Activated T-helper 9 cell treated with anti-CD3 and anti-CD28 coated beads, Interleukin-2, amount 50 U/mL, for 16 hours (primary cell): ENCODE results near the gene ADGRL4.
"Not testable (repeated sequence)": the region's sequence is repeated elsewhere in the genome, so short reads cannot be mapped to it uniquely, and the experiment has no call there.

Source experiments
- DNase-seq: peaks from one replicate; pipeline ENCODE4 v3.0.0-alpha.2; 2020; ENCODE audit warnings: low read depth

The ADGRL4 gene

DNA sequence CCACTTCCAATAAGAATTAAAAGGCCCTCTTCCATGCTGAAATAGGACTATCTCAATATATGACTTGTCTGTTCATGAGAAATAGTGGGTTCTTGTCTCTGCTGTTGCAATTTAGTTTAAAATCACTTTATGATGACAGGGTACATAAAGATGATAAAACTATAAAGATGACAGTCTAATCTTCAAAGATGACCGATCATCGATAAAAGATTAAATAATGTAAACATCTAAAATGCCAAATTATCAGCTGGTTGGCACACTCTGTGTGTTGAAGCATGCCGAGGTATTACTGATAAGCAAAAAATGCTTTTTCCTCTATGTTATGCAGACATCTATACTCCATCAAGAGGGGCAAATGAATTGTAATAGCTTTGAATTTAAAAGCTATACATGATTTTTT is 89.5 kb downstream of the ADGRL4 start:
- no peak for DNase-seq

DNA sequence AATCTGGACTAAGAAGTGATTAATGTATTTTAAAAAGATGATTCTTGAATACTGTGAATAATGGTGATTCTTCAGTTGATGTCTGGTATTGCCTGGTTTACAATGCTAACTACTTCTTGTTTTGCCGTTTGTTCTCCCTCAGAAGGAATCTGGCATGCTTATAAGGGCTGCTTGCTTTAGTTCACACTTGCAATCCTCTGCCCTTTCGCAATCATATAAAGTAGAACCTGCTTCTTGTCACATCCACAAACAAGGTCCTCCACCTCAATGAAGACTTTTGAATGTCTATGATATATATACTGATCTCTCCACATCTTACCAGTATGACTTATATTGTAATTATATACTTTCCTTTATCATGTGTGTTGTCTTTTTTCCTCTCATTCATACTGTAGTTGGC is 92.6 kb downstream of the ADGRL4 start:
- no peak for DNase-seq

DNA sequence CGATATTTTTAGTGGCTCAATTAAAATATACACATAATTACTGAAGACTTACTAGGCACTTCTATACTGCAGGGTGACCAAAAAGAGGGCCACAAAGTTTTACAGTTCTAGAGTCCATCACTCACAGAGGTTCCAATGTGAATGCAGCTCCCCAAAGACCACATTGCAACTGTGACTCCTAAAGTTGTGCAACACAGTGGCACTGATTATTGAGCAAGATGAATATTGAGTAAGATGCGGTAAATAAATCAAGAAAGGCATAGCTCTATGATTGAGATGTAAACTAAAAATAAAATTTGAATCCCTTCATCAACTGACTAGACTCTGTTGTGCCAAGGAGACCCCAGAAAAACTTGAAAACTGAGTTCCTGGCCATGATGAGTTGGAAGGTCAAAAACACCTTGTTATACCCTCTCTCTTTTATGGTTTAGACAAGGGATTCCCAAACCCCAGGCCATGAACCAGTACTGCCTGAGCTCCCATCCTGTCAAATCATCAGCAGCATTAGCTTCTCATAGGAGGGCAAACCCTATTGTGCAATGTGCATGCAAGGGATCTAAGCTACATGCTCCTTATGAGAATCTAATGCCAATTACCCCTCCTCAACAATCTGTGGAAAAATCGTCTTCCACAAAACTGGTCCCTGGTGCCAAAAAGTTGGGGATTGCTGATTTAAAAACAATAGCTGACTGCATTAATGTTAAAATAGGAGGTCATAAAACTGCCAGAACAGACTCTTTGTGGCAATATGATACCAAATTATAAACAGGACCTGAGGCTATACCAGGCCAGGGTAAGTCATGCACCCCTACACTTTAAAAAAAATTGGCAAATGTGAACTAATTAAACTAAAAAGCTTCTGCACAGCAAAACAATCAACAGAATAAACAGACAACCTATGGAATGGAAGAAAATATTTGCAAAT is 94.3 kb downstream of the ADGRL4 start:
- no peak for DNase-seq

- no peak for DNase-seq
Observed at GRCh38 chr1:78902641-78903040, 103.9 kb downstream of the ADGRL4 start.

DNA sequence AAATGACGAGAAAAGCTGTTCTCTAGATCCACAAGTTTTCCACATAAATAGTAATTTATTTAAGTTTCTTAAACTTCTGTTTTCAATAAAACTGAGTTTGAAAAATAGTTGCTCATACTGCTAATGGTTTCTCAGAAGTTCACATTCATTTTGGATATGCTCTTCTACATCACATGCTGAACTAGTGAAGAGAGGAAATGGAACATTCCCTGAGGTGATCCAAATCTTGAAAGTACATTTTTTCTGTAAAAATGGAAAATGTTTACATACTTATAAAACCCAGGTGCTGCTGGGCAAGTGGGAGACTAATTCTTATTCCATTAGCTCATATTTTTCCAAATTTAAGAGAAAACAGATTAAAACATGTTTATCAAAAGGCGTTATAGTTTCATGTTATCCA is 111.7 kb downstream of the ADGRL4 start:
- DNase-seq, result no peak

- no peak for DNase-seq
Observed at GRCh38 chr1:78892260-78892840, 114.2 kb downstream of the ADGRL4 start.

DNA sequence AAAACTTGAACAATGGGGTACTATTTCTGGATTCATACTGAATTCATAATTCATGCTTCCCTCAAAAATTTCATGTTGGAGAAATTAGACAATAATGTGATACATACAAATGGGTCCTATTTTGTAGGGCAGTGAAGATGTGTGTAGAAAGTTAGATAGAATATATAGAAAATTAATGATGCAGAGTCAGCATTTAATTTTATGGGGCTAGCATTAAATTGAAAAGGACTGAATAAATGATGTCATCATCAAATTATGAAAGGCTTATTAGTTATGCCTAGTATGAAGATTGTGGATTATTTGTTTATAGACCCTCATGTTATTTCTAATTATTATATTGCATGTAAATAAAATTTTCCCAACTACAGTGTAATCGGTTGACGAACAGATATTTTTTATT is 119.1 kb downstream of the ADGRL4 start:
- no peak for DNase-seq

DNA sequence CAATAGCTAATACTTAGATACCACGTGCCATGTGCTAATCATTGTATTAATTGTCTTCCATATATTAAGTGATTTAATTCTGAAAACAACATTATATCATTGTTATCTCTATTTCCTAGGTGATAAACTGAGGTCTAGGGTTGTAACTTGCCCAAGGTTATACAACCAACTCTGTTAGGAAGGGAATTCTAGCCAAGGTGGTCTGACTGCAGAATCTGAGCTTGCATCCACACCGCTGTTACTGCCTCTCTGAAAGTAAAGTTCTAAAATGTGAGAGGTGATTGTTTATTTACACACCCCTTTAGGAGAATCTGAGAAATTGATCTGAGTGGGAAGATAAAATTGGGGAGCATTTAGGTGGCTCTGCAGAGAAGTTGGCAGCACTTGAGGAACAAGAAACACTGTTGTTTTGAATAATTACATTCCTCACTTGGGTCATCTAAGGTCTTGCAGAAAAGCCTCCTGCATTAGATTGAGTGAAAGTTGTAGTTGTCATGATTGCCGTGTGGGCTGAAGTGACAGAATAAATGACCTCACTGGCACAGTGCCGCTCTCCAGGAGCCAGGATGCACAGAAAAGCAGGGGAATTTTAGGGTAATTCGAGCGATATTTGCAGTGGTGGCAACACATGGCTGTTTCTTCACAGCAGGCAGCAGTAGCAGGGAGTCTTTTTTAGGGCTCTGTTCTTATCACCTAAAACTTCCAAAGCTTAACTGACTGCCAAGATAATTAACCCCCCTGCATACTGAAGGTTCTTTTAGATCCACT is 121.7 kb downstream of the ADGRL4 start:
- no peak for DNase-seq

DNA sequence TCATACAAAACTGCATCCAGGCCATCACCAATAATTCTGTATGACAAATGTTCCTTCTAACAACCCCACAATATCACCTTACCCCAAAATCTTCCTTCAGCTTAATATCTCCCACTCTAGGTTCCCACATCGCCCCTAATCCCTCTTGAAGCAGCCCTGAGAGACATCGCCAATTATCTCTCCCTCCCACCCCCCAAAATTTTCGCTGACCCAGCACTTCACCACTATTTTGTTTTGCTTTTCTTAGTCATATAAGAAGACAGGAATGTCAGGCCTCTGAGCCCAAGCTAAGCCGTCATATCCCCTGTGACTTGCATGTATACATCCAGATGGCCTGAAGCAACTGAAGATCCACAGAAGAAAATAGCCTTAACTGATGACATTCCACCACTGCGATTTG is 126.3 kb downstream of the ADGRL4 start:
- DNase-seq, result no peak

- DNase-seq, result not testable (repeated sequence)
Observed at GRCh38 chr1:78875986-78876385, 130.5 kb downstream of the ADGRL4 start.

GRCh38 chr1:78872801-78873200 is 133.7 kb downstream of the ADGRL4 start:
- DNase-seq, result not testable (repeated sequence)

- DNase-seq, result no peak
Observed at GRCh38 chr1:78871249-78871648, 135.3 kb downstream of the ADGRL4 start.

DNA sequence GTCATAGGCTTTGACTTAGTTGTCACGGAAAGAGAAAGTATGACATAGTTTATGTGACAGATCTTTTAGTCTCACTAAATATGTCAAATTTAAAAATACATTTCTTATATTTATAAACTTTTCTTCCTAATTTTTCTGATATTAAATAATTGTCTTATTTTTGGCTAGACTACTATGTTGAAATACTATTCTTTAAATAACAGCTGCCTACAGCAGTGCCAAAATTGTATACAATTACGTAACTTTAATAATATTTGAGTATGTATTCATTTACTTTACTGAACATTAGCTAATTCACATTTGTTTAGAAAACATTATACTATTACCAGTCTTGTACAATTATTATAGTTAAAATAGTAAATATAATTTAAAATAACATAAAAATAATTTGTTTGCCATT is 137.4 kb downstream of the ADGRL4 start:
- DNase-seq, result no peak

DNA sequence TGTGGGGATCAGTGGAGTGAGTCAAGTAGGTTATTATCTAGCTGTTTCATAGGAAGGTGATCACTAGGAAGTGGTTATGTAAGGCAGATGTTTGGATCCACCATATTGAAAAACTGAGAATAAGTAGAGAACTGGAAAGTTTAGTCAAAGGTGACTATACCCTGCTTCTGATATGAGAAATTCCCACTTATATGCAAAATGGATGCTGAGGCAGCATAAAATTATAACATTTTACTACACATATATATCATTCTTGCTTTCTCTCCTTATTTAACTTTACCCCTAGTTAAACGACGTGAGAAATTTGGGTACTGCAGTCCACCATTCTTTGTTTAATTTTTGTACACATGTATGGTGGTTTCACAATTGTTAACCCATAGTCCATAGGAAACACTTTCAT is 142.4 kb downstream of the ADGRL4 start:
- DNase-seq, result no peak

DNA sequence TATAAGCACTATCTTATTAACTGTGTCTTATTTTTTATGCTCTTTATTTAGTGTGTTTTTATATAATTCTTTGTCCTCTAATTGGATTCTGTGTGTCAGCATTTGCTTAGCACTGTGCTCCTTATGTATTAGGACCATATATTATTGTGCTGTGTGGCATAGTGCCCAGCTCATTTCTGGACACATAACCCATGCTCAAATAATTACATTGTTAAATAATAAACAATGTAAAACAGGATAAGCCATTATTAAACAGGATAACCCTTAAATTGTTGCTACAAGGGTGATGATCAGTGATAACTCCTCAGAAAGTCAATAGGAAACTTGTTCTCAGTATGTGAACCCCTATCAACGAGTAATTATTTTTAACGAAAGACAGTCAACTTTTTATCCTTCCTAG is 150.4 kb downstream of the ADGRL4 start:
- no peak for DNase-seq

DNA sequence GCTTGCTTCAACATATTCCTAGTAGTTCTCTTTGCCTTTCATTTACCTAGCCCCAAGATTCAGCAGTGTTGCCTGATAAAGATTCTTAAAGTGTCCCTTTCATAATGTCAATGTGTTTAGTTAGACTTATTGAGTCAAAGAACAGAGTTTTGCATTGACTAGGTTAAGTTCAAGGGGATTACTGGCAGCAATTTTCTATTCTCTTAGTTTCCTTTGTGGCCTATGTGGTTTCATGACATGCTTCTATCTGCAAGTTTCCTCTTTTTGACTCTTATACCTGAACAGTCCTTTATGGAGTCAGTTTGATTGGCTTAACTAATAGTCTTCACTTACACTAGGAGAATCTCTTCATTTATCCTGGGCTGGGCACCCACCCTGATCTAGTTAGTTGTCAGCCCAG is 151.3 kb downstream of the ADGRL4 start:
- no peak for DNase-seq

DNA sequence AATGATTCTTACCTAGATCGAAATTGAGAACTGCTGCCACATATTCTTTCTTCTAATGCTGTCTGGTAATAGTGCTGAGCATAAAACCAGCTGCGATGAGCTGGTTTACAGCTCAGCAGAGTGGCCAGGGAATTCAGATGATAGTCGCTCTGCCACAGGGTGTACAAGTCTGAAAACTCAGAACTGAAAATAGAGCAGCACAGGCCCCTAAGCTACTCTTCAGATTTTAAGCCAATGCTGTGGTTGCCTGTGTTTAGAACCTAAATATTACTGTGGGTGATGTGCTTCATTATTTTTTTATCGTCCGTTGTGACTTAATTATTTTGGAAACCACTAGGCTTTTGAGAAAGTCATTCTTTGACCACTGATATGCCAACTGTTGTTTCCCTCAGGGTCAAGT is 152.0 kb downstream of the ADGRL4 start:
- no peak for DNase-seq

DNA sequence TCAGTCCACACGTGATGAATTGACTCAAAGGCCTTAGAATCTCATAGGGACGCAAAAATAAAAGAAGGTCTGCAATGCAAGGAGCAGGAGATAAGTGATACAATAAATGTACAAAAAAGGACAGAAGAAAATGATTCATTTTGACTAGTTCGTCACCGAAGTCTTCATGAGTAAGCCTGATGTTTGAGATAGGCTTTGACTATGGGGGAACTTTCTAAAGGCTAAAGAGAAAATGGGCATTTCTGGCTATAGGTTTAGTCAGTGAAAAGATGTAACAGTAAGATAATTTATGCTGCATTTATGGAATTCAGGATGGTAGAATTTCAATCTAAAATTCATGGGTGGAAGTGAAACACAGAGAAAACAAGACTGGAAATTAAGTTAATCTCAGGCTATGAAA is 163.0 kb downstream of the ADGRL4 start:
- DNase-seq, result no peak

DNA sequence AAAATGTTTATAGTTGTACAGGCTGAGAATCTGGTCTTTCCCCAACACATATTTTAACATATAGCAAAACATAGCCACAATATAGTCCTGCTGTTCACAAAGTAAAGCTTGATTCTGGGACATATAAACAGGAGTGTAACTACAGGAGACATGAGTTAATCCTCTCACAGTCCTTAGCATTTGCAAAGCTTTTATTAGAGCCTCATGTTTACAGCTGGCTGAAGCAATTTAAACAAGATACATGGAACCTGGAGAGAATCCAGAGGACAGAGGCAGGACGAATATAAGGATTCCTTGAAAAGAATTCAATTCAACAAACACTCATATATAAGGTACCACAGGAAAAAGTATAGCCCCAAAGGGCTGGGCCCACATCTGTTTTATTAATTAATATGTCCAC is 163.4 kb downstream of the ADGRL4 start:
- DNase-seq, result no peak

DNA sequence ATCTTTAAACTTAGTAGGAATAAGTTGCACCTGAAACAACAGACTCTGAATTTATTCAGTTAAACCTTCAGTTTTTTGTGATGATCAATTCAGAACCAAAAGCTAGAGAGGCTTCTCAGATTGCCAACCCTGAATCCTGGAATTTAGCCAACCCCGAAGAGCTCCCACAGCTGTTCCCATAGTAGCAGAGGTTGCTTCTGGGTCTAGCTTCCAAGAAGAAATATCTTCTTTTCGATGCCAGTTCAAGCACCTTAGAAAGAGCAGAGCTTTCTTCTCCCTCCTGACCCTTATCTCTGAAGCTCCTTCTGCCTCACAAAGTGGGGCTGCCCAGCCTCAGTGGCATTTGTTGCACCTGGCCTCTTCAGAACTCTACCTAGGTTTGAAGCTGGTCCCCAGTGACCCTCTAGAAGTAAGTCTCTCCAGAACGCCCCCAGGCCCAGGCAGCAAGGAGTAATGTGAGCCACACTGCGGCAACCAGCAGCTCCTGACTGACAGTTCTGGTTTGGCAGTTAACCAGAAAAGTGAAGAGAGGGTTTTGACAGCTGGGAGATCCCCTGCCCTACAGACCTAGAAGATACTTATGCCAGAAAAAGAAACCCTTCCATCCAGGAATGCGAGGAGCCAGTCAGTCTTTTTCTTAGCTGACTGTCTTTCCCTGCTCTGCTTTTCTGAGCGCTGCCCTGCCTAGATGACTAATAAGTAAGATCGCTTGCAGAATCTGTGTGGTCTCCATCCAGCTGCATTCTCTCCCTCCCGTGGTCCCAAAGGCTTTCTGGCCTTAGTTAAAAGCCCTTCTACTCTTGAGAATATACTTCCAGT is 165.9 kb downstream of the ADGRL4 start:
- no peak for DNase-seq
